ENCODE measurements around the gene ZNF408. TPM values are rescaled to one million over a fixed set of nuclear protein-coding genes. Genes with fewer than 3 reads are reported as not detected.

ZNF408 gene
- total and polyA plus RNA-seq, 2 donors (not counting 3 experiments of a cell fraction or from before 2014, with no cell fraction given) = 7.8 to 10.9 TPM

DNA sequence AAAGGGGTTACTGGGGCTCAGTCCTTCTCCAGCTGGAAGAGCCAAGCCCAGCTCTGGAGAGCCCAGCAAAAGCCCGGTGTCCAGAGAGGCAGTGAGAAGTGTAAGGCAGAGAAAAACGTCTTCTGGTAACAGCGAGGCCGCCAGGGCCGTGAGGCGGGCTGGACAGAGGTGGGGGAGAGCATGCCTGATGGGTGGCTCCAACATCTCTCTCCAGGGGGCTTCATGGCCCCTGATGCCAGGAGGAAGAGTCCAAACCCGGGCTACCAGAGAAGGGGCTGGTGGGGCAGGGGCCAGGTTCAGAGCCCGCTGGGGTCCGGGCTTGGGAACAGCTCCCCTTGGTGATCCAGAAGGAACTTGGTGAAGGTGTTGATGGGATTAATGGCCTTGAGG is 22.1 kb upstream of the ZNF408 start:
- H3K4me1 ChIP-seq (ENCODE audit: control insufficient read depth, extremely low read depth, insufficient read depth, low read length) = no peaks in the 10 kb centered on the region
- FAIRE-seq = no peak
- no peaks in the 10 kb centered on the region for H3K27me3 ChIP-seq (ENCODE audit: control insufficient read depth in 2 of 2, insufficient read depth in 2 of 2, low read length in 2 of 2)
- H3K9me1 ChIP-seq (replicated peaks; ENCODE audit: control insufficient read depth, extremely low read depth, insufficient read depth, low read length) = no peaks in the 10 kb centered on the region
- H2AFZ ChIP-seq (ENCODE audit: low read depth, low read length) = no peak overlapping the region
- dilution Hi-C loops (cut with MboI; ENCODE audit: extremely low pct_ligation_motif_present, low sequenced_read_pairs) (no loop called here), intact Hi-C loops (cut with micrococcal nuclease) (no loop called here)
- BruUV-seq (replicated peaks) = no TSS peak
- CTCF ChIA-PET = no interaction called here
- H4K20me1 ChIP-seq (replicated peaks; ENCODE audit: control insufficient read depth, extremely low read depth, insufficient read depth, low read length) = no peaks in the 10 kb centered on the region
- H3K36me3 ChIP-seq (ENCODE audit: control insufficient read depth in 2 of 2, extremely low read depth in 1 of 2, insufficient read depth in 2 of 2, low read length in 2 of 2) = peaks cover 0 to 32% of the 10 kb centered on the region in 2 experiments
- POLR2A ChIA-PET = no interaction called here
- no peaks in the 10 kb centered on the region for H3K9me3 ChIP-seq (replicated peaks; ENCODE audit: control insufficient read depth, insufficient read depth, low read length)
- no peaks in the 10 kb centered on the region for H3K79me2 ChIP-seq (ENCODE audit: control insufficient read depth, insufficient read depth, low read length)
- no peak overlapping the region for H3K4me2 ChIP-seq (ENCODE audit: insufficient read depth, low read length)
- H3K4me3 ChIP-seq (replicated peaks in 1 of 3; ENCODE audit: insufficient read depth in 1 of 3, low read depth in 1 of 3, low read length in 3 of 3) = no peak overlapping the region
- TF ChIP-seq FOS (IDR thresholded peaks at IDR 0.05; ENCODE audit: borderline replicate concordance, insufficient read depth, low read length) (no peak), POLR2AphosphoS5 (IDR thresholded peaks at IDR 0.05; ENCODE audit: insufficient read depth, low read depth, low read length) (no peak), EZH2 (IDR thresholded peaks at IDR 0.05; ENCODE audit: borderline replicate concordance, low read depth, low read length, severe bottlenecking) (no peak), MYC (IDR thresholded peaks at IDR 0.05; ENCODE audit: low read depth, low read length) (no peak), JUN (IDR thresholded peaks at IDR 0.05; ENCODE audit: borderline replicate concordance, insufficient read depth, insufficient read length, low read depth) (no peak), POLR2A (IDR thresholded peaks at IDR 0.05; ENCODE audit: low read depth, low read length) (no peak), GATA2 (IDR thresholded peaks at IDR 0.05; ENCODE audit: insufficient read depth, insufficient read length, low read depth, low read length) (no peak)
- TF ChIP-seq, protein P1, sequence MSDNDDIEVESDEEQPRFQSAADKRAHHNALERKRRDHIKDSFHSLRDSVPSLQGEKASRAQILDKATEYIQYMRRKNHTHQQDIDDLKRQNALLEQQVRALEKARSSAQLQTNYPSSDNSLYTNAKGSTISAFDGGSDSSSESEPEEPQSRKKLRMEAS (IDR thresholded peaks at IDR 0.05; ENCODE audit: insufficient read depth, insufficient read length) = no peak
- TF ChIP-seq, protein P2, sequence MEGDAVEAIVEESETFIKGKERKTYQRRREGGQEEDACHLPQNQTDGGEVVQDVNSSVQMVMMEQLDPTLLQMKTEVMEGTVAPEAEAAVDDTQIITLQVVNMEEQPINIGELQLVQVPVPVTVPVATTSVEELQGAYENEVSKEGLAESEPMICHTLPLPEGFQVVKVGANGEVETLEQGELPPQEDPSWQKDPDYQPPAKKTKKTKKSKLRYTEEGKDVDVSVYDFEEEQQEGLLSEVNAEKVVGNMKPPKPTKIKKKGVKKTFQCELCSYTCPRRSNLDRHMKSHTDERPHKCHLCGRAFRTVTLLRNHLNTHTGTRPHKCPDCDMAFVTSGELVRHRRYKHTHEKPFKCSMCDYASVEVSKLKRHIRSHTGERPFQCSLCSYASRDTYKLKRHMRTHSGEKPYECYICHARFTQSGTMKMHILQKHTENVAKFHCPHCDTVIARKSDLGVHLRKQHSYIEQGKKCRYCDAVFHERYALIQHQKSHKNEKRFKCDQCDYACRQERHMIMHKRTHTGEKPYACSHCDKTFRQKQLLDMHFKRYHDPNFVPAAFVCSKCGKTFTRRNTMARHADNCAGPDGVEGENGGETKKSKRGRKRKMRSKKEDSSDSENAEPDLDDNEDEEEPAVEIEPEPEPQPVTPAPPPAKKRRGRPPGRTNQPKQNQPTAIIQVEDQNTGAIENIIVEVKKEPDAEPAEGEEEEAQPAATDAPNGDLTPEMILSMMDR (IDR thresholded peaks at IDR 0.05; ENCODE audit: extremely low read depth in 1 of 2, insufficient read depth in 1 of 2, low read depth in 1 of 2, low read length in 2 of 2) = no peak
- H3K27ac ChIP-seq (ENCODE audit: insufficient read depth, low read depth, low read length) = no peak overlapping the region
- H3K9ac ChIP-seq (replicated peaks; ENCODE audit: extremely low read depth, insufficient read depth, low read length) = no peak overlapping the region
- DNase-seq (ENCODE audit: low read depth, low spot score) = no peak

All from endothelial cell of umbilical vein (primary cell).